Measurements from ENCODE around the gene ILRUN.
"Not testable (repeated sequence)": the region's sequence is repeated elsewhere in the genome, so short reads cannot be mapped to it uniquely, and the experiment has no call there.

Gene ILRUN

DNA sequence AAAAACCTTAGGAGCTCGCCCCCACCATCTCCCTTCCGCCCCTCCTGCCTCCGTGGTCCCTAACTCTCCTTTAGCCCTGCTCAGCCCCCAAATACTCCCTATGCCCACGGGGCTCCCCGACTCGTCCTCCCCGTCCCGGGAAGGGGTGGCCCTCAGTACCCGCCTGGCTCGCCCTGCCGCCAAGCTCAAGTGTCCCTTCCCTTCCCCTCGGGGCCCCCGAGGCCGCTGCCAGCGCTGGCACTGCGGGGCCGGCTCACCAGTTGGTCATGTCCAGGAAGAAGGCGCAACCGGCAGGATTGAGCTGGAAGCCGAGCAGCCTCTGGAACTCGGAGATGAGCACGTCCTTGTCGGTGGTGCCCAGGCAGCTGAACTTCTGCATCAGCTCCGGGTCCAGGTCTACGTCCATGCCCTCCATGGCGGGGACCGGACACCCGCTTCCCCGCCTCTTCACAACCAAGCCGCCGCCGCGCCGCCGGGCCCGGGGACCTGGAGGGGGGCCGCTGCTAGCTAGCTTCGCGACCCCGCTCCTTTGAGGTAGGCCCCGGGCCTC, 303 bp downstream of the ILRUN start:
- DNase-seq = no peak

DNA sequence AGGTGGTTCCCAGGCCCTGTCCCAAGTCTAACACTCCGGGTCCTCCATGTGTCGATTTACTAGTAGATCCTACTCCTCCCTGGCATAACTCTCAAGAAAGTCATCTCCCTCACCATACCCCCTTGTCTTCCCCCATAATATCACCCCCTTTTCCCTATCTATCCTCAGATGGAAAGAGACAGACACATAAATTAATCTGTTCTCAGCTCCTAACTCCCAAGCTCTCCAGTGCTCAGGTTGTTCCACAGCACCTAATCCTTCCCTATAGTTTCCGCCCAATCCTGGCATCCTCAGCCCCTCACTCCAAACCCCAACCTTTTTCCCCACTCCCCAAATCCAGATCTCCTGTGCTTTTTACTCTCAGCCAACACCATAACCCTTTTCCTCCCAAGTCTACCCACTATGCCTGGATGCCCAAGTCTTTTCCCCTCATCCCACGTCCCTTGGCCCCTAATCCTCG, 808 bp downstream of the ILRUN start:
- no peak for DNase-seq

GRCh38 chr6:34692280-34692679, 4.3 kb downstream of the ILRUN start:
- no peak for DNase-seq

DNA sequence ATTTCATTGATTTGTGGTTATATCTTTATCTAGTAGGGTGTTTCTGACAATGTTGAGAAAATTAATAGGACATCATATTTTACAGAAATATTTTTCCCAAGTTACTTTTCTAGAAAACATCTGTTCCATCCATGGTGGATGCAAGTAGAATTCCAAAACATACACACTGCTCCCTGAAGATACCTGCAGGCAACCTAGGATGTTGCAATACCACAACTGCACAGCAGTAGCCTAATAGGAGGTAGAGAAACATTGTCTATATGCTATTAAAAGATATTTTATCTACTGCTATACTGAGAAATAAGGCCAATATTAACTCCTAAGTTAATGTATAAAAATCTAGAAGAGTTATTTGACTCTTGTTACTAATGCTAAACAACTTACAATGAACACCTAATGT, 6.8 kb downstream of the ILRUN start:
- no peak for DNase-seq

- no peak for DNase-seq
Observed at GRCh38 chr6:34688956-34689355, 7.6 kb downstream of the ILRUN start.

DNA sequence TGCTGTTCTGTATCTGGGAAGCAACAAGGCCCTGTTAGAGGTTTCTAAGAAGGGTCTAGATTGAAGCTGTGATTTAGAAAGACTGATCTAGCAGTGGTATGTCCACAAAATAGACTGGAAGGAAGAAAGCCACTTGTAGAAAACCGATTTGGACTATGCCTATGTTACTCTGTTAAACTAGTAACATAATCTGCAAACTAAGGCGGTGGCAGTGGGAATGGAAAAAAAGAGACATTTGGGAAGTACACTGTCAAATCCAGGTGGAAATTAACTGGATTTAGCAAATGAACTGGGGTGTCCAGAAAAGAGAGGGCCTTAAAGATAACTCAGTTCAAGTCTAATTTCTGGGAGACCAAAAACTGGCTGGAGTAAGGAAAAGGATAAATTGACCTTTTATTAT, 11.6 kb downstream of the ILRUN start:
- no peak for DNase-seq

DNA sequence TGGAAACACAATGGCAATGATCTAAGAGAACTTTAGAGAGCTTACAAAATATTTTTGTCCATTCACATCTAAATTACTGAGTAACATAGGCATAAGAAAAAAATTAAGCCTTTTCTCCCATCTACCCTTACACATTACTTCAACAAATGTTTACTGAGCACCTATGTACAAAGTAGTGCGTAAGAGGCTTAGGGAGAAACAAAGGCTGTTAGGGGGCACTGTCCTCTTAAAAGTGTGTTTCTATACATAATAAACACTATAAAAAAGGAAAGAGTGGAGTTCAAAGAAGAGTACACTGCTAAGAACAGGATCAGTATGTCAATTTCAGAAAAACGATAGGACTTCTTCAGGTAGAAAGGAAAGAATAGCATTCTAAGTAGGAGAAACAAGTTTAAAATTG, 12.2 kb downstream of the ILRUN start:
- DNase-seq = no peak

DNA sequence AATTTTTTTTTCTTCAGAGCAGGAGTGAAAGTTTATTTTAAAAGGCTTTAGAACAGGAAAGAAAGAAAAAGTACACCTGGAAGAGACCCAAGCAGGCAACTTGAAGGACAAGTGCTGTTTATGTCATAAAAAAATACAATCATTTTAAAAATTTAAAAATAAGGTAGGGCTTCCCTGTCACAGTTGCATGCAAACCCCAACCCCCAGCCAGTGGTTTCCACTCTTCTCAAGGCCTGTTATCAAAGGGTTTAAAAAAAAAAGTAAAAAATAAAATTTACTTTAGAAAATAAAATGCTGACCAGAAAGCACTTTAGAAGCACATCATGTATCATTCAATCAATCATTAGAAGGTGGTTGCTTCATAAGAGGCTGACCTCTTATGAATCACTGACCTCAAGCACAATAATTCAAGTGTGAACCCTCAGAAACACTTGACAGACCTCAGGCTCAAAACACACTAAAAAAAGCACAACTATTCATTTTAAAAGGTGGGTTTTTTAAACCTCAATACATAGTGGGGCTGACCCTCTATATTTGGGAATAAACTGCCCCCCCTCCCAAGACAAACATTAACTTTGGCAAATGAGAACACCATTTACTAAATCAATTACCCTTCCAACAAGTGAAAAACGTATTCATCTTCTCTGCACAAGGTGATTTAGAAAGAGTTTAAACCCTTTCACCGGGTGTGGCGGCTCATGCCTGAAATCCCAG, 15.6 kb downstream of the ILRUN start:
- no peak for DNase-seq

DNA sequence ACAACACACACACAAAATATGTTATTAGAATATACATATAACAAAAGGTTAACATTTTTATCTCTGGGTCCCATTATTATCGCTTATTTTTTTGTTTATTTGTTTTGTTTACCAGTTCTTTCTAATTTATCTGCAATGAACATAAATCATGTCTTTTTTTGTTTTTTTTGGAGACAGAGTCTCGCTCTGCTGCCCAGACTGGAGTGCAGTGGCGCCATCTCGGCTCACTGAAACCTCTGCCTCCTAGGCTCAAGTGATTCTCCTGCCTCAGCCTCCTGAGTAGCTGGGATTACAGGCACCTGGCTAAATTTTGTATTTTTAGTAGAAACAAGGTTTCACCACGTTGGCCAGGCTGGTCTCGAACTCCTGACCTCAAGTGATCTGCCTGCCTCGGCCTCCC, 16.3 kb downstream of the ILRUN start:
- not testable (repeated sequence) for DNase-seq

GRCh38 chr6:34679552-34680253, 16.9 kb downstream of the ILRUN start:
- DNase-seq = no peak

- no peak for DNase-seq
Observed at GRCh38 chr6:34676140-34676539, 20.4 kb downstream of the ILRUN start.

DNA sequence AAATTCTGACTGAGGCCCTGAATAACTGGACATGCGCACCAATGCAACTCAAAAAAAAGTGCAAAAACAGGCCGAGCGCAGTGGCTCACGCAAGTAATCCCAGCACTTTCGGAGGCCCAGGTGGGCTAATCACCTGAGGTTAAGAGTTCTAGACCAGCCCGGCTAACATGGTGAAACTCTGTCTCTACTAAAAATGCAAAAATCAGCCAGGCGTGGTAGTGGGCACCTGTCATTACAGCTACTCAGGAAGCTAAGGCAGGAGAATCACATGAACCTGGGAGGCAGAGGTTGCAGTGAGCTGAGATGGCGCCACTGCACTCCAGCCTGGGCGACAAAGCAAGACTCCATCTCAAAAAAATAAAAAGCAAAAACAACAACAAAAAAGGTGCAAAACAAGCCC, 21.6 kb downstream of the ILRUN start:
- not testable (repeated sequence) for DNase-seq

DNA sequence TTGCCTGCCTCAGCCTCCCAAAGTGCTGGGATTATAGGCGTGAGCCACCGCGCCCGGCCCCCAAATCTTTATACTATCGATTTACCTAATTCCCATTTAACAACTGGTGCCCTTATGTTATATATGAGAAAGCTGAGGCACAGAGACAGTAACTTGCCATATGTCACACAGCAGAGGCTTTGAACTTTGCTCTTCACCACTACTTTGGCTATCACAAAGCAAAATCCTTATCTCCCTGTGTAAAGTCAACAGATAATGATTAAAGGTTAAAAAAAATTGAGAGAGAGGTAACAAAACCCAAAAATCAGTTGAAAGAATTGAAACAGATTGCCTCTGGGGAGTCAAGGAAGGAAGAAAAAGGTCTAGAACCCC, 22.3 kb downstream of the ILRUN start:
- DNase-seq = no peak

DNA sequence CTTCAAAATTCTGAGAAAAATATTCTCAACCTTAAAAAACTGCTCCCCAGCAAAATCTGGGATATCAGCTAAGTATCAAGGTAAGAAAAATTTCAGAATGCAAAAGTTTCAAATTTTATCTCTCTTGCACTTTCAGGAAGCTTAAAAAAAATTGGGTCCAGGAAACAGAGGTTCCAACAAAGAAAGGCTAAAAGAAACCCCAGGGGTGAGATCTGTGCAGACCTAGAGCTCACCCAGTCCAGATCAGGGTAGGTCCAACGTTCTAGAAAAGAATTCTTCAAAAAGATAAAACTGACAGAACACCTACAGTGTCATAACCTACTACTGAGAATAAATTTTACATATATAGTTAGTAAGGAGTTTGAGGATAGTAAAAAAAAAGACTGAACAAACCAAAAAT, 23.5 kb downstream of the ILRUN start:
- no peak for DNase-seq

GRCh38 chr6:34672657-34673043, 23.9 kb downstream of the ILRUN start:
- no peak for DNase-seq

- no peak for DNase-seq
Observed at GRCh38 chr6:34671801-34672656, 24.5 kb downstream of the ILRUN start.

- no peak for DNase-seq
Observed at GRCh38 chr6:34671367-34671766, 25.2 kb downstream of the ILRUN start.

GRCh38 chr6:34668799-34669198, 27.8 kb downstream of the ILRUN start:
- not testable (repeated sequence) for DNase-seq

- DNase-seq = no peak
Observed at GRCh38 chr6:34667481-34668238, 28.9 kb downstream of the ILRUN start.

- DNase-seq = no peak
Observed at GRCh38 chr6:34665019-34665418, 31.5 kb downstream of the ILRUN start.

- no peak for DNase-seq
Observed at GRCh38 chr6:34664256-34664971, 32.2 kb downstream of the ILRUN start.

DNA sequence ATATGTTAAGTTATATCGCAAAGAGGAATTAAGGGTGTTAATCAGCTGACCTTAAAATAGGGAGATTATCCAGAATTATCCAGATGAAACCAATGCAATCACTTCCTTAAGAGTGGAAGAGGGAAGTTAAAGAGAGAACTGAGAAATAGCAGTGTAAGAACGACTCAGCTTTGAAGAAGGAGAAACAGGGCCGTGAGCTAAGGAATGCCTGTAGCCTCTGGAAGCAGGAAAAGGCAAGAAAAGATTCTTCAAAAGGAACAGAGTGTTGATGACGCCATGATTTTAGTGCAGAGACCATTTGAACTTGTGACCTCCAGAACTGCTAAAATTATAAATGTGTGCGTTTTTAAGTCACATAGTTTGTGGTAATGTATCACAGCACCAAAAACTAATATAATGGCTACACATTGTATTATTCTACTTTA, 32.7 kb downstream of the ILRUN start:
- DNase-seq = no peak

All from NCI-H187 (cell line).